ENCODE results near the gene ADAMTS8.

Gene ADAMTS8, protein sequence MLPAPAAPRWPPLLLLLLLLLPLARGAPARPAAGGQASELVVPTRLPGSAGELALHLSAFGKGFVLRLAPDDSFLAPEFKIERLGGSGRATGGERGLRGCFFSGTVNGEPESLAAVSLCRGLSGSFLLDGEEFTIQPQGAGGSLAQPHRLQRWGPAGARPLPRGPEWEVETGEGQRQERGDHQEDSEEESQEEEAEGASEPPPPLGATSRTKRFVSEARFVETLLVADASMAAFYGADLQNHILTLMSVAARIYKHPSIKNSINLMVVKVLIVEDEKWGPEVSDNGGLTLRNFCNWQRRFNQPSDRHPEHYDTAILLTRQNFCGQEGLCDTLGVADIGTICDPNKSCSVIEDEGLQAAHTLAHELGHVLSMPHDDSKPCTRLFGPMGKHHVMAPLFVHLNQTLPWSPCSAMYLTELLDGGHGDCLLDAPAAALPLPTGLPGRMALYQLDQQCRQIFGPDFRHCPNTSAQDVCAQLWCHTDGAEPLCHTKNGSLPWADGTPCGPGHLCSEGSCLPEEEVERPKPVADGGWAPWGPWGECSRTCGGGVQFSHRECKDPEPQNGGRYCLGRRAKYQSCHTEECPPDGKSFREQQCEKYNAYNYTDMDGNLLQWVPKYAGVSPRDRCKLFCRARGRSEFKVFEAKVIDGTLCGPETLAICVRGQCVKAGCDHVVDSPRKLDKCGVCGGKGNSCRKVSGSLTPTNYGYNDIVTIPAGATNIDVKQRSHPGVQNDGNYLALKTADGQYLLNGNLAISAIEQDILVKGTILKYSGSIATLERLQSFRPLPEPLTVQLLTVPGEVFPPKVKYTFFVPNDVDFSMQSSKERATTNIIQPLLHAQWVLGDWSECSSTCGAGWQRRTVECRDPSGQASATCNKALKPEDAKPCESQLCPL

DNA sequence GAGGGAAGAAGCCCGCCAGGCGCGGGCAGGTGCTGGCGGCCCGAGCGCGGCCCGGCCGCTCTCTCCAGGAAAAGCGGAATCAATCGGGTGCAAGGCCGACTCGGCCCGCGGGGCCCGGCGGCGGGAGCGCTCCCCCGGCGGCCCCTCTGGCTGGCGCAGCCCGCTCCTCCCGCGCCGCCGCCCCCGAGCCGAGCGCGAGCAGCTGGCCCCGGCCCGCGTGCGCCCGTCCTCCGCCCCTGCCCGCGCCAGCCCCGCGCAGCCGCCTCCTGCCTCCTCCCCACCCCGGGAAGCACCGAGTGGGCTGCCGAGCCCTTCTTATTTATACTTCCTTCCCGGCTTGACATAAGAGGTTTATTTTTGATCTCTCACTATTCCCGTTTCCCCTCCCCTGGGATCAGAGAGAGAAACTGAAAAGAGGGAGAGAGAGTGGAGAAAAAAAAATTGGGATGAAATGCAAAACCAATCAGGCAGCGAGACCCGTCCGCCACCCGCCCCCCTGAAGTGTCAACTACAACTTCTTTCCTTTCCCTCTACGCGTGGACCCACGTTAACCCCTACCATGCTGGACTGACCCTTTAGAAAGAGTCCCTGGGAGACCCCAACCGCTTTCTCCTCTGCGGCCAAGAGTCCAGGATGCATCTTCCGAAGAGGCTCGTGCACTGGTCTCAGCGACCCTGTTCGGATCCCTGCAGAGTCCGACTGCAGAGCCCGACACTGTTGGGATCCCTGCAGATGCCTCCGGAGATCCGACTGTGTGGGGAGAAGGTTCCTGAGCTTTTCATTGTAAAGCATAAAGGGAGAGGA lies at the start of gene ADAMTS8:
ADAMTS8 (minus strand) TSS at position 294 of the 804 bp plus-strand sequence. CDS start 323 bp downstream, outside the sequence.
- TF ChIP-seq, protein P1, sequence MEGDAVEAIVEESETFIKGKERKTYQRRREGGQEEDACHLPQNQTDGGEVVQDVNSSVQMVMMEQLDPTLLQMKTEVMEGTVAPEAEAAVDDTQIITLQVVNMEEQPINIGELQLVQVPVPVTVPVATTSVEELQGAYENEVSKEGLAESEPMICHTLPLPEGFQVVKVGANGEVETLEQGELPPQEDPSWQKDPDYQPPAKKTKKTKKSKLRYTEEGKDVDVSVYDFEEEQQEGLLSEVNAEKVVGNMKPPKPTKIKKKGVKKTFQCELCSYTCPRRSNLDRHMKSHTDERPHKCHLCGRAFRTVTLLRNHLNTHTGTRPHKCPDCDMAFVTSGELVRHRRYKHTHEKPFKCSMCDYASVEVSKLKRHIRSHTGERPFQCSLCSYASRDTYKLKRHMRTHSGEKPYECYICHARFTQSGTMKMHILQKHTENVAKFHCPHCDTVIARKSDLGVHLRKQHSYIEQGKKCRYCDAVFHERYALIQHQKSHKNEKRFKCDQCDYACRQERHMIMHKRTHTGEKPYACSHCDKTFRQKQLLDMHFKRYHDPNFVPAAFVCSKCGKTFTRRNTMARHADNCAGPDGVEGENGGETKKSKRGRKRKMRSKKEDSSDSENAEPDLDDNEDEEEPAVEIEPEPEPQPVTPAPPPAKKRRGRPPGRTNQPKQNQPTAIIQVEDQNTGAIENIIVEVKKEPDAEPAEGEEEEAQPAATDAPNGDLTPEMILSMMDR (IDR thresholded peaks at IDR 0.05; ENCODE audit: unreplicated experiment in 3 of 3): no peak
- Mint-ChIP-seq H3K9me3 (no peaks in the 10 kb centered on the region), H3K4me1 (peaks cover 18% of the 10 kb centered on the region), H3K27me3 (ENCODE audit: low read depth) (peaks cover 63% of the 10 kb centered on the region), H3K36me3 (ENCODE audit: low read depth) (no peaks in the 10 kb centered on the region), H3K27ac (peak within 1 kb of the TSS in 2 of 3 experiments; percentile 19 to 58), H3K4me3 (peak within 1 kb of the TSS; percentile 89 to 90 (median 89))

DNA sequence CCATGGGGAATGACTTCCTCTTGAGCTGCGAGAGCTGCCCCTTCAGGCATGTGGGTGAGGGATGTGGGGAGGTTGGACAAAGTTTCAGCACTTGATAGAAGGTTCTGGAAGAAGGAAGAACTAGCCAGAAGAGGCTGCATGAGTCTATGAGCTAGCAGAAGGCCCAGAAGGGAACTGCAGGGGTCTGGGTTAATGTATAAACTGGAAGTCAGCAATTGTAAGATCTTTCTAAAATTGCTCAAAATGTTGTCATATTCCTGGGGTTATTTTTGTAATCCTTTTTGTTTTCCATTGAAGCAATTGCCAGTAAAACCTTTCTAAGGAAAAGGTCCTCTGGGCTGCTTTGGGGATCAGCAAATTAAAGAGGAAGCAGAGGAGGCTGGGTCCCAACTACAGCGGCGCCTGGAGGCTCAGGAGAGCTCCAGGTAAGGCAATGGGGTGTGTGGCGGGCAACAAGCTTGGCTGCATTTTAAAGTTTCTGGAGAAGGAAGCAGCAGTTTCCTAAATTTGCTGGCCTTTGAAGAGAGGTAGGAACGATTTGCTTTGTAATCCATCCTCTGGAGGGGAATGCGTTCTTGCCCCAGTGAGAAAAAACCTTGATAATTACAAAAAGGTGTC lies 49.3 kb upstream of the ADAMTS8 start:
- H3K4me1 Mint-ChIP-seq: peaks cover 6% of the 10 kb centered on the region
- no peaks in the 10 kb centered on the region for H3K9me3 Mint-ChIP-seq
- H3K4me3 Mint-ChIP-seq: no peak overlapping the region
- TF ChIP-seq, protein P1 (IDR thresholded peaks at IDR 0.05; ENCODE audit: unreplicated experiment in 3 of 3): no peak
- no peak overlapping the region for H3K27ac Mint-ChIP-seq
- H3K36me3 Mint-ChIP-seq (ENCODE audit: low read depth): peaks cover 26% of the 10 kb centered on the region
- no peaks in the 10 kb centered on the region for H3K27me3 Mint-ChIP-seq (ENCODE audit: low read depth)

DNA sequence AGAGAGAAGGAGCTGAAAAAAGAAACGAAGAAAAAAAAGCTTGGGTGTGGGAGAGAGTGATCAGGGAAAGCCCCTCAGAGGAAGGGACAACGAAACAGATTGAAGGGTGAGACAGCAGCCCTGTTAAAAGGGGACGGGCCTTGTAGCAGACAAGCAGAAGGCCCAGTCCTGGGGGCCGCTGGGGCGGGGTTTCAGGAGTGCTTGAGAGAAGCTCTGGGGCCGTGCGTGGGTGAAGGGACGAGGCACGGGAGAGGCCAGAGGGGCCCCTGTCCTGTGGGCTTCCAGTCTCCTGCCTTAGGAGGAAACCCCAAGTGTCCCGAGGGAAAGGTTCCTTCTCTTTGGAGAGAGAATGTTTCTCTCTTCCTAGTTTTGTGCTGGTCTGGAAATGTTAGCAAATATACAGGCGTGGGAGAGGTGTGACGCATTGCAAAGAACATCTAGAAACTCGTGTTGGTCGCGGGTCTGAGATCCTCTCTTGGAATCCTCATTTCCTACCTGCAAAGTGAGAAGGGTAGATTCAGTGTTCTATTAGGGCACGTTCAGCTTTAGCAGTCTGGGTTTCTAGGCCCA lies 48.6 kb upstream of the ADAMTS8 start:
- Mint-ChIP-seq H3K9me3 (no peaks in the 10 kb centered on the region), H3K27ac (no peak overlapping the region), H3K27me3 (ENCODE audit: low read depth) (no peaks in the 10 kb centered on the region), H3K4me3 (peak overlapping the region; percentile 5 to 22 (median 7)), H3K36me3 (ENCODE audit: low read depth) (peaks cover 23% of the 10 kb centered on the region), H3K4me1 (peaks cover 5% of the 10 kb centered on the region)
- TF ChIP-seq, protein P1 (IDR thresholded peaks at IDR 0.05; ENCODE audit: unreplicated experiment in 3 of 3): no peak

DNA sequence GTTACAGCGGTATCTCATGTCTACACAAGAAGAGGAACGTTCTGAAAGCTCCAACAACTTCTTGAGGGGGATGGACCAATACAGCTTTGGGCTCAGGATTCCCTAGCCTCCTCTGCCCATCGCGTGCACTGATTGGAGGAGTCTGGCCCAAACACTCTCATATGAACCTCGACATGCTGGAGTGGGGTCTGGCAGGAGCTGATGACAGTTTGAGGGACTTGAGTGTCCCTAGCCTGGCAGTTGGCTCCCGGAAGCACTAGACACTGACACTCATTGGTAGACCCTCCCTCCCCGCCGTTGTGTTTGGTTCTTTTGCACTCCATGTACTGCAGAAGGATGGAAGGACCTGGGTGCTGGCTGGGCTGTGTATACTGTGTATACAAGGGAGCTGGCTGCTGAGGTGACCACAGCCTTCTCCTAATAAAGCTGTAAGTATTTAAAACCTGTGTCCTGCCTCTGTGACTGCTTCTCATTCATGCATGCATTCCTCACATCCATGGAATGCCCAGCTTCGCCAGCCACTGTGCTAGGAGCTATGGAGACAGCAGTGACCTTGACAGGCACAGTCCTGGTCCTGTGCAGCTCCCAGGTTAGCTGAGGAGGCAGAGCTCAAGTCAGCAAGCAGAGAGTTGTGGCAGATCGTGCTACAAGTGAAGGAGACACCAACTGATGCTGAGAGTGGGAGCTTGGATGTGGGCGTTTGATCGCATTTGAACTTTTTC lies 48.0 kb upstream of the ADAMTS8 start:
- TF ChIP-seq, protein P1 (IDR thresholded peaks at IDR 0.05; ENCODE audit: unreplicated experiment in 3 of 3): no peak
- peak overlapping the region in 1 of 3 experiments; percentile 86 for H3K27ac Mint-ChIP-seq
- peak overlapping the region; percentile 5 to 22 (median 7) for H3K4me3 Mint-ChIP-seq
- no peaks in the 10 kb centered on the region for H3K27me3 Mint-ChIP-seq (ENCODE audit: low read depth)
- peaks cover 30% of the 10 kb centered on the region for H3K36me3 Mint-ChIP-seq (ENCODE audit: low read depth)
- no peaks in the 10 kb centered on the region for H3K9me3 Mint-ChIP-seq
- peaks cover 5% of the 10 kb centered on the region for H3K4me1 Mint-ChIP-seq
